K562 (cell line): Measurements from ENCODE around the gene MOB1A.

ENCODE experiments used
- ATF6 ChIP-seq: sonication (generic); formaldehyde crosslinking; IDR thresholded peaks from 2 replicates; pipeline ENCODE4 v1.4.0; 2020; ENCODE audit warnings: mild to moderate bottlenecking, missing genetic modification reagents
- CHD2 ChIP-seq: IDR thresholded peaks from 2 replicates; pipeline ENCODE4 v1.6.1; 2011; ENCODE audit warnings: low read depth, low read length
- CTCF ChIP-seq, 3 experiments: IDR thresholded peaks in 2 of 3; conservative IDR thresholded peaks in 1 of 3; 2 replicates each; pipeline ENCODE4 v1.5.1; 2011 to 2012; ENCODE audit warnings: low read length in 3 of 3, mild to moderate bottlenecking in 3 of 3, control low read depth in 2 of 3, improper control_type of control experiment in 1 of 3, inconsistent platforms in 1 of 3, low read depth in 1 of 3, mixed read lengths in 1 of 3, moderate library complexity in 1 of 3; ENCODE audit not compliant: insufficient read depth in 2 of 3
- IRF1 ChIP-seq: sonication (generic); formaldehyde crosslinking; IDR thresholded peaks from 2 replicates; pipeline ENCODE4 v1.8.0; 2022; ENCODE audit warnings: missing genetic modification reagents, mild to moderate bottlenecking, borderline replicate concordance
- SRF ChIP-seq, 2 experiments: fragments of 250-450, 450-650 bp in 1 of 2; sonication (Bioruptor Pico) in 1 of 2; sonication (generic) in 1 of 2; formaldehyde crosslinking; IDR thresholded peaks; 2 replicates each; pipeline versions ENCODE4 v1.5.0 to v1.5.1; 2020 to 2022; ENCODE audit warnings: mild to moderate bottlenecking in 1 of 2, missing genetic modification reagents in 1 of 2

GRCh38 chr2:74162951-74163350, 15.7 kb downstream of the MOB1A start:
- no peak for TF ChIP-seq SRF (CRISPR knock-in tag; IDR thresholded peaks at IDR 0.05)
- TF ChIP-seq CTCF (IDR thresholded peaks at IDR 0.05 in 2 of 3, conservative IDR thresholded peaks at IDR 0.05 in 1 of 3; ENCODE audit: insufficient read depth in 2 of 3, low read depth in 1 of 3, low read length in 3 of 3): no peak
- TF ChIP-seq CHD2: no peak
- no peak for TF ChIP-seq IRF1 (CRISPR knock-in tag)
- TF ChIP-seq ATF6: no peak
